ENCODE data around the gene KLF2. TPM values are rescaled to one million over a fixed set of nuclear protein-coding genes. Genes with fewer than 3 reads are reported as not detected.
A peak's percentile ranks its signal among the peaks of the same experiment; 100 is the strongest.

KLF2 gene
- total RNA-seq, 4 donors from 2014 or later = 16.5 to 139 (median 81.8) TPM

DNA sequence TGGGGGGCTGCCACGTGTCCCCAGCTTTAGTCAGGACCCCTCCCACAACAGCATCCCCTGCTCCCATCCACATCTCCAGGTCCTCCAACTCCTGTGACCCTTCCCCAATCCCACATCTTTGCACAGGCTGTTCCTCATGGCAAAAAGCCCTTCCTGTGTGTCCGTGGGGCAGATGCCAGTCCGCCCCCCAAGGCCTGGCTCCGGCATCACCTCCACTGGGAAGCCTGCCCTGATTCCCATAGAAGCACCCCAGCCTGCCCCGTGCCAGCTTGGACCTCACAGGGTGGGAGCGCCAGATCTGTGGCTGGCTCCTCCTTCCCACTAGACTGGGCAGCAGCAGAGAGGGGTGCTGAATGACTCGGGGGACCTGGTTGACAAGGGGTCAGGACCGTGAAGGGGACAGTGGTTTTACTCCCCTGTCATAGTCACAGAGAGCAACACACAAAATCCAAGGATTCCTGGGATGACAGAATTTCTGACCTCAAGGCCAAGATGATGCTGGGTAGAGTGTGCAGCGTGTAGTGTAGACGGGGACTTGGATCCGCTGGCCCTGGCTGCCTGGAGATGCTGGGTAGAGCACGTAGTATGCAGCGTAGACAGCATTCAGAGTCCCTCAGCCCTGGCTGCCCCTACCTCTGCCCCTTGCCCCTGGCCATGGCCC lies 13.3 kb downstream of the KLF2 start:
- Histone ChIP-seq H3K9me3 (no peaks in the 10 kb centered on the region), H3K4me1 (no peaks in the 10 kb centered on the region), H3K27ac (peak overlapping the region; percentile 36 to 65), H3K4me3 (no peak overlapping the region), H3K27me3 (no peaks in the 10 kb centered on the region), H3K36me3 (no peaks in the 10 kb centered on the region)
- no peak for DNase-seq
- intact Hi-C loops (cut with DNase I; ENCODE audit: low total_unique reads) = loop anchor here (10.0 kb wide), 1 partner anchor 47 kb away; no protein-coding TSS in a partner anchor
- no peak for TF ChIP-seq POLR2A (IDR thresholded peaks at IDR 0.05)
- TF ChIP-seq, protein P1, sequence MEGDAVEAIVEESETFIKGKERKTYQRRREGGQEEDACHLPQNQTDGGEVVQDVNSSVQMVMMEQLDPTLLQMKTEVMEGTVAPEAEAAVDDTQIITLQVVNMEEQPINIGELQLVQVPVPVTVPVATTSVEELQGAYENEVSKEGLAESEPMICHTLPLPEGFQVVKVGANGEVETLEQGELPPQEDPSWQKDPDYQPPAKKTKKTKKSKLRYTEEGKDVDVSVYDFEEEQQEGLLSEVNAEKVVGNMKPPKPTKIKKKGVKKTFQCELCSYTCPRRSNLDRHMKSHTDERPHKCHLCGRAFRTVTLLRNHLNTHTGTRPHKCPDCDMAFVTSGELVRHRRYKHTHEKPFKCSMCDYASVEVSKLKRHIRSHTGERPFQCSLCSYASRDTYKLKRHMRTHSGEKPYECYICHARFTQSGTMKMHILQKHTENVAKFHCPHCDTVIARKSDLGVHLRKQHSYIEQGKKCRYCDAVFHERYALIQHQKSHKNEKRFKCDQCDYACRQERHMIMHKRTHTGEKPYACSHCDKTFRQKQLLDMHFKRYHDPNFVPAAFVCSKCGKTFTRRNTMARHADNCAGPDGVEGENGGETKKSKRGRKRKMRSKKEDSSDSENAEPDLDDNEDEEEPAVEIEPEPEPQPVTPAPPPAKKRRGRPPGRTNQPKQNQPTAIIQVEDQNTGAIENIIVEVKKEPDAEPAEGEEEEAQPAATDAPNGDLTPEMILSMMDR (IDR thresholded peaks at IDR 0.05) = no peak

DNA sequence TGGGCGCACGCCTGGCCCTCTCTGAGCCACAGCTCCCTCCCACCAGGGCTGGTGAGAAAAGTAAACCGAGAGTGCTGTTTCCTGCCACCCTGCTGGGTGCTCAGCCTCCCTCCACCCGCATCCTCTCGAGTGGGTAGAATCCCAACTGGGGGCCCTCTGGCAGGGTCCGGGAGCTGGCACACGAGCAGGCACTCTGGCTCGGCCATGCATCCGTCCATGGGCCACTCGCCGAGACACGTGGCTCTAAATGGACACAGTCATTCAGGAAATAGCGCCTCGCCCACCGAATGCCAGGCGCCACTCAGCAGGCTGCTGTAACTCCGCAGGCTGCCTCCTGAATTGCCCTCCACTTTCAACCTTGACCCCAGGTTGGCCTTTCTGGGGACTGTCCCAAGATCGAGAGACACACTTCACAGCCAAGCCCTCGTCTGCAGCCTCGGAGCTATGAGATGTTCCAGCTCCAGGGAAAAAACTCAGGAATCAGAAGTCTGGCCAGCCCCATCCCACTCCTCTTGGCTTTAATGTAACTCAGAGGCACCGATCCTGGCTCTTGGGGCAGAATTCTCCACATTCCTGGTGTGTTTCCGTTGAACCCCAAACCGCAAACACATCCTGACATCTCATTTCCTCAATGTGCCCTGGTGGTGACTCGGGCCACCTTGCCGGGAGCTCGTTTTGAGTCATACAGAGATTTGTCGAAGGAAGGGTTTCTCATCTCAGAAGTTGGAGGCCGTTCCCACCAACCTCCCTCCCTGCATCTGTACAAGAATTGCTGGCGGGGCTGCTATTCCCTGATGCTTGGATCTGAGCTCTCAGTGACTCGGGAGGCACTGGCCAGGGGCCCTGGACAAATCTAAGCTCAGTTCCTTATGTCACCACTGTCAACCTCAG lies 14.1 kb downstream of the KLF2 start:
- TF ChIP-seq, protein P1 (IDR thresholded peaks at IDR 0.05) = no peak
- no peak for TF ChIP-seq POLR2A (IDR thresholded peaks at IDR 0.05)
- H3K36me3 ChIP-seq = no peaks in the 10 kb centered on the region
- DNase-seq = no peak
- intact Hi-C loops (cut with DNase I; ENCODE audit: low total_unique reads) = loop anchor here (10.0 kb wide), 1 partner anchor 46 kb away; no protein-coding TSS in a partner anchor
- H3K4me1 ChIP-seq = no peaks in the 10 kb centered on the region
- no peak overlapping the region for H3K4me3 ChIP-seq
- no peaks in the 10 kb centered on the region for H3K27me3 ChIP-seq
- H3K9me3 ChIP-seq = no peaks in the 10 kb centered on the region
- peak overlapping the region; percentile 36 to 65 for H3K27ac ChIP-seq

DNA sequence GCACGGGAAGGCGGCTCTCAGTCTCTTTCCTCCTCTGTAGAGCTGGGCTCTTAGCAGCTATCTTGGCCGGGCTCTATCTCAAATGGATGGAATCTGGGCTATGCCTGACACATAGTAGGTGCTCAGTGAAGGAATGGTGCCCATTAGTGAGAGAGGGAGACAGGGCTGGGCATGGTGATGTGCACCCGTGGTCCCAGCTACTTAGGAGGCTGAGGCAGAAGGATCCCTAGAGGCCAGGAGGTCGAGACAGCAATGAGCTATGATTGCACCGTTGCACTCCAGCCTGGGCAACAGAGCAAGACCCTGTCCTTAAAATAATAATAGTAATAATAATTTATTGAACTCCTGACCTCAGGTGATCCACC lies 14.7 kb downstream of the KLF2 start:
- Histone ChIP-seq H3K27me3 (no peaks in the 10 kb centered on the region), H3K4me3 (no peak overlapping the region), H3K9me3 (no peaks in the 10 kb centered on the region), H3K36me3 (no peaks in the 10 kb centered on the region), H3K27ac (peak overlapping the region; percentile 36 to 65), H3K4me1 (no peaks in the 10 kb centered on the region)
- intact Hi-C loops (cut with DNase I; ENCODE audit: low total_unique reads) = loop anchor here (10.0 kb wide), 1 partner anchor 45 kb away; no protein-coding TSS in a partner anchor
- TF ChIP-seq, protein P1 (IDR thresholded peaks at IDR 0.05) = no peak
- TF ChIP-seq POLR2A (IDR thresholded peaks at IDR 0.05) = no peak
- DNase-seq = no peak

DNA sequence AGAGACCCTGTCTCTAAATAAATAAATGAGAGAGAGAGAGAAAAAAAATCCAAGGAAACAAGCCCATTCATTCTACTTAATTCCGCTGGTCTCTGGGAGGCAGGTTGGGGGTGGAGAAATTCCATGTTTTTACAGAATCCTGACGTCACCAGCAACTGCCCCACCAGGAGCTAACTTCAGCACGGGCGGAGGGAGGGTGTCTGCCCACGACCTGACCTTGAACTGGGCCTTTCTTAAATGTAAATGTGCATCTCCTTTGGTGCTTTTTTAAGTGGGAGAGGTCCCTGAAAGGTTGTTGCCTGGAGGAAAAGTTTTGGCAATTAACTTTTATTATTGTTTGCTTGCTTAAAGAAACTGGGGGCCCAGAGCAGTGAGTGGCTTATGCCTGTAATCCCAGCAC lies 15.5 kb downstream of the KLF2 start:
- Histone ChIP-seq H3K27me3 (no peaks in the 10 kb centered on the region), H3K9me3 (no peaks in the 10 kb centered on the region), H3K27ac (no peak overlapping the region), H3K4me1 (no peaks in the 10 kb centered on the region), H3K4me3 (no peak overlapping the region), H3K36me3 (no peaks in the 10 kb centered on the region)
- TF ChIP-seq, protein P1 (IDR thresholded peaks at IDR 0.05) = no peak
- TF ChIP-seq POLR2A (IDR thresholded peaks at IDR 0.05) = no peak
- no peak for DNase-seq
- intact Hi-C loops (cut with DNase I; ENCODE audit: low total_unique reads) = no loop called here

DNA sequence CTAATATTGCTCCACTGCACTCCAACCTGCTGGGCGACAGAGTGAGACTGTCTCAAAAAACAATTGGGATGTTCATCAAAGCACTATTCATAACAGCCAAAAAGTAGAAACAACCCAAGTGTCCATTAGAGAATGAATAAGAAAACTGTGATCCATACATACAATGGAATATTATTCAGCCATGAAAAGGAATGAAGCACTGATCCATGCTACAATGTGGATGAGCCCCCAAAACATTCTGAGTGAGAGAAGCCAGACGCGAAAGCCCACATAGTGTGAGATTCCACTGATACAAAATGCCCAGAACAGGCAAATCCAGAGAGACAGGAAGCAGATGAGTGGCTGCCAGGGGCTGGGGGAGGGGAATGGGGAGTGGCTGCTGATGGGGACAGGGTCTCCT lies 16.0 kb downstream of the KLF2 start:
- no peak for DNase-seq
- H3K4me1 ChIP-seq = no peaks in the 10 kb centered on the region
- no peaks in the 10 kb centered on the region for H3K9me3 ChIP-seq
- TF ChIP-seq, protein P1 (IDR thresholded peaks at IDR 0.05) = no peak
- TF ChIP-seq POLR2A (IDR thresholded peaks at IDR 0.05) = no peak
- H3K4me3 ChIP-seq = no peak overlapping the region
- no peak overlapping the region for H3K27ac ChIP-seq
- no peaks in the 10 kb centered on the region for H3K27me3 ChIP-seq
- no peaks in the 10 kb centered on the region for H3K36me3 ChIP-seq
- intact Hi-C loops (cut with DNase I; ENCODE audit: low total_unique reads) = no loop called here

Data from uterus (tissue), 4 donors.